ENCODE measurements around the gene LRRC75A. TPM values are rescaled to one million over a fixed set of nuclear protein-coding genes. Genes with fewer than 3 reads are reported as not detected.

The LRRC75A gene
- total RNA-seq, 1 experiment from 2014 or later: 10.1 TPM

- no peak for DNase-seq
- no peaks in the 10 kb centered on the region for H3K79me2 ChIP-seq (ENCODE audit: insufficient read depth, low read length)
- no peak overlapping the region for H3K18ac ChIP-seq (ENCODE audit: insufficient read length, low read depth, low read length)
- Mint-ChIP-seq H3K27me3 (ENCODE audit: low read depth) (no peaks in the 10 kb centered on the region), H3K4me3 (no peak overlapping the region), H3K27ac (peak overlapping the region in 2 of 3 experiments; percentile 23 to 85; a peak in 2 of 7 replicates), H3K36me3 (ENCODE audit: insufficient read depth in 1 of 3, low read depth in 3 of 3) (peaks cover 0 to 12% (median 10%) of the 10 kb centered on the region in 3 experiments; a peak in 6 of 7 replicates), H3K9me3 (no peaks in the 10 kb centered on the region), H3K4me1 (peaks cover 28 to 47% of the 10 kb centered on the region in 2 experiments)
- no peaks in the 10 kb centered on the region for H3K9me3 ChIP-seq (ENCODE audit: control insufficient read depth, low read depth, low read length)
- H4K8ac ChIP-seq (replicated peaks; ENCODE audit: insufficient read length, low read depth, low read length): no peak overlapping the region
- H2BK20ac ChIP-seq (ENCODE audit: low read depth, low read length, poor library complexity, severe bottlenecking): no peak overlapping the region
- no peaks in the 10 kb centered on the region for H3K79me1 ChIP-seq (ENCODE audit: insufficient read depth, low read depth, low read length, poor library complexity, severe bottlenecking)
- no CpG with 5 or more reads among the region's 20 CpGs for WGBS (ENCODE audit: extremely low coverage, insufficient read length, low lambda C conversion rate)
- no peak overlapping the region for H3K9ac ChIP-seq (ENCODE audit: extremely low read depth, insufficient read length, low read length)
- no peak overlapping the region for H2AK5ac ChIP-seq (ENCODE audit: insufficient read length, low read length)
- no peak overlapping the region for H2BK12ac ChIP-seq (ENCODE audit: insufficient read length, low read depth, low read length)
- no peak overlapping the region for H3K4ac ChIP-seq (ENCODE audit: low read depth, low read length)
- H2BK5ac ChIP-seq (ENCODE audit: insufficient read length, low read length): no peak overlapping the region
- H2AFZ ChIP-seq (ENCODE audit: low read length): no peak overlapping the region
- no peak overlapping the region for H3T11ph ChIP-seq (ENCODE audit: low read length)
- no peak overlapping the region for H3K23ac ChIP-seq (ENCODE audit: insufficient read length, low read depth, low read length)
- H3K23me2 ChIP-seq (ENCODE audit: insufficient read length, low read depth, low read length, poor library complexity, severe bottlenecking): no peaks in the 10 kb centered on the region
- no peak overlapping the region for H3K4me2 ChIP-seq (ENCODE audit: insufficient read depth, insufficient read length, low read length)
- no peak overlapping the region; the same call in 1 of the 2 replicates for H3K14ac ChIP-seq (ENCODE audit: insufficient read depth, low read length)
- TF ChIP-seq, protein P1, sequence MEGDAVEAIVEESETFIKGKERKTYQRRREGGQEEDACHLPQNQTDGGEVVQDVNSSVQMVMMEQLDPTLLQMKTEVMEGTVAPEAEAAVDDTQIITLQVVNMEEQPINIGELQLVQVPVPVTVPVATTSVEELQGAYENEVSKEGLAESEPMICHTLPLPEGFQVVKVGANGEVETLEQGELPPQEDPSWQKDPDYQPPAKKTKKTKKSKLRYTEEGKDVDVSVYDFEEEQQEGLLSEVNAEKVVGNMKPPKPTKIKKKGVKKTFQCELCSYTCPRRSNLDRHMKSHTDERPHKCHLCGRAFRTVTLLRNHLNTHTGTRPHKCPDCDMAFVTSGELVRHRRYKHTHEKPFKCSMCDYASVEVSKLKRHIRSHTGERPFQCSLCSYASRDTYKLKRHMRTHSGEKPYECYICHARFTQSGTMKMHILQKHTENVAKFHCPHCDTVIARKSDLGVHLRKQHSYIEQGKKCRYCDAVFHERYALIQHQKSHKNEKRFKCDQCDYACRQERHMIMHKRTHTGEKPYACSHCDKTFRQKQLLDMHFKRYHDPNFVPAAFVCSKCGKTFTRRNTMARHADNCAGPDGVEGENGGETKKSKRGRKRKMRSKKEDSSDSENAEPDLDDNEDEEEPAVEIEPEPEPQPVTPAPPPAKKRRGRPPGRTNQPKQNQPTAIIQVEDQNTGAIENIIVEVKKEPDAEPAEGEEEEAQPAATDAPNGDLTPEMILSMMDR (conservative IDR thresholded peaks at IDR 0.05): no peak
- no peaks in the 10 kb centered on the region for H4K20me1 ChIP-seq (ENCODE audit: control insufficient read depth, insufficient read depth, insufficient read length)
- H4K5ac ChIP-seq (ENCODE audit: insufficient read length, low read depth, low read length): no peak overlapping the region
- peaks cover 5% of the 10 kb centered on the region for H3K4me1 ChIP-seq (ENCODE audit: insufficient read depth, low read length)
- no peak overlapping the region for H2BK15ac ChIP-seq (ENCODE audit: low read depth, low read length)
- no peaks in the 10 kb centered on the region for H3K27me3 ChIP-seq (ENCODE audit: insufficient read depth, low read length)
- H3K27ac ChIP-seq (ENCODE audit: insufficient read length, low read depth, low read length): no peak overlapping the region
- no peak overlapping the region for H3K56ac ChIP-seq (ENCODE audit: insufficient read length, low read depth, low read length)
- no peak overlapping the region for H2BK120ac ChIP-seq (ENCODE audit: low read depth, low read length, poor library complexity, severe bottlenecking)
- H4K91ac ChIP-seq (ENCODE audit: insufficient read length, low read depth, low read length): no peak overlapping the region
Observed at GRCh38 chr17:16462070-16462864, 29.7 kb downstream of the LRRC75A start.
